Uterus (tissue), 4 donors: ENCODE data around the gene EFCC1. TPM values are rescaled to one million over a fixed set of nuclear protein-coding genes. Genes with fewer than 3 reads are reported as not detected.

Experiments
- DNase-seq, 2 donors: peaks; one replicate each; pipeline ENCODE4 v3.0.0-alpha.2; 2019 to 2020
- H3K27ac ChIP-seq, 2 donors: fragments of 200-600 bp; sonication (generic); 1 replicate in 1 of 2; 2 replicates in 1 of 2; pipeline ENCODE4 v1.5.1; 2016 to 2018
- H3K27me3 ChIP-seq, 2 donors: fragments of 200-600 bp; sonication (generic); one replicate each; pipeline ENCODE4 v1.5.1; 2018 to 2019; ENCODE audit warnings: control low read depth in 1 of 2
- H3K36me3 ChIP-seq, 2 donors: fragments of 200-600 bp; sonication (generic); one replicate each; pipeline ENCODE4 v1.5.1; 2019; ENCODE audit warnings: control low read depth in 1 of 2
- H3K4me1 ChIP-seq, 2 donors: fragments of 200-600 bp; sonication (generic); one replicate each; pipeline ENCODE4 v1.5.1; 2018 to 2019; ENCODE audit warnings: control low read depth in 1 of 2
- H3K4me3 ChIP-seq, 2 donors: fragments of 200-600 bp; sonication (generic); 1 replicate in 1 of 2; 2 replicates in 1 of 2; pipeline ENCODE4 v1.5.1; 2018 to 2019; ENCODE audit warnings: mild to moderate bottlenecking in 1 of 2
- H3K9me3 ChIP-seq, 2 donors: fragments of 200-600 bp; sonication (generic); one replicate each; pipeline ENCODE4 v1.5.1; 2019; ENCODE audit warnings: control low read depth in 1 of 2
- POLR2A ChIP-seq, 2 donors: fragments of 450-650 bp; IDR thresholded peaks; one replicate each; pipeline ENCODE4 v1.6.1; 2016; ENCODE audit warnings: antibody characterized with exemption in 2 of 2, mild to moderate bottlenecking in 1 of 2, moderate library complexity in 1 of 2
- intact Hi-C: fragments of 100-400 bp; cut with DNase I; formaldehyde crosslinking; loops from one replicate; pipeline ENCODE4 v1.15.1; 2023; ENCODE audit warnings: low total_unique reads
- total RNA-seq, 4 donors: library from RNA; depleted of rRNA in 3 of 4; stranded (reverse); fragments of >200 nt in 3 of 4; gene quantifications; one replicate each; pipeline versions ENCODE4 v1.1.0 to v1.2.4, GENCODE V29; 2014 to 2023
- TF ChIP-seq, protein P1 (sequence below), 4 experiments: fragments of 200-600 bp in 2 of 4; fragments of 450-650 bp in 2 of 4; sonication (generic) in 2 of 4; IDR thresholded peaks; one replicate each; pipeline ENCODE4 v1.5.1; 2016 to 2019; ENCODE audit warnings: antibody characterized with exemption in 4 of 4, mild to moderate bottlenecking in 2 of 4, moderate library complexity in 1 of 4
- donor health status: DM: yes; HTN: yes; CAD: no.

The EFCC1 gene
- total RNA-seq, 4 donors from 2014 or later, result 1.2 to 9.2 (median 4.5) TPM

DNA sequence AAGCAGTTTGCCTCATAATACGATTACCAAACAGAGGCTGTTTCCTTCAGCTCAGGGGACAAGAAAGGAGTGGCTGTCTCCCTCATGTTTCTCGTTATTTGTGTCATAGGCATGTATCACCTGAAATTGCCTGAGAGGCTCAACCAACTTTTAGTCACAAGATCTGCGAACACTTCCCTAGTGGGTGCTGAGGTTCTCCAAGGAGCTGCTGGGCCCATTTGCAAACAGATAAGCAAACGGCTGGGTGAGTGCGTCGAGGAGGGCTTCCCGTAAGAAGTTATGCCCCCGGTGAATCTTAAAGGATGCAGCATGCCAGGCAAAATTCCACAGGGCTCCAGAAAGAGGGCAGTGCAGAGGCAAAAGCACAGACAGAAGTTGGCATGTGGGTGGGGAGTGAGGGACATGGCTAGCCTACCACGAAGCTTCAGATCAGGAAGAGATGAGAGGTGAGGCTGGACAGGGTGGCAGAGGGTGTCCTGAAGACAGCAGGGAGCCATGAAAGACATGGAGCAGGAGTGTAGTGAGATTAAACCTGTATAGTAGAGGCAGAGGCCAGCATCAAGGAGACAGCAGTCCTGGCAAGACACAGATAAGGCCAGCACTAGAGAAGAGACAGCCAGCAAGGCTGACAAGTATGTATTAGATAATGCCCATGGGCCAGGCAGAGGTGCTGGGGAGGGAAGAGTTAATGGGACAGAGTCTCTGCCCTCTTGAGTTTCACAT, 55.5 kb downstream of the EFCC1 start:
- H3K4me3 ChIP-seq, result no peak overlapping the region
- H3K9me3 ChIP-seq, result no peaks in the 10 kb centered on the region
- no peaks in the 10 kb centered on the region for H3K36me3 ChIP-seq
- no peak overlapping the region for H3K27ac ChIP-seq
- H3K27me3 ChIP-seq, result no peaks in the 10 kb centered on the region
- no peak for DNase-seq
- intact Hi-C loops, result no loop called here
- no peak for TF ChIP-seq POLR2A (IDR thresholded peaks at IDR 0.05)
- TF ChIP-seq, protein P1, sequence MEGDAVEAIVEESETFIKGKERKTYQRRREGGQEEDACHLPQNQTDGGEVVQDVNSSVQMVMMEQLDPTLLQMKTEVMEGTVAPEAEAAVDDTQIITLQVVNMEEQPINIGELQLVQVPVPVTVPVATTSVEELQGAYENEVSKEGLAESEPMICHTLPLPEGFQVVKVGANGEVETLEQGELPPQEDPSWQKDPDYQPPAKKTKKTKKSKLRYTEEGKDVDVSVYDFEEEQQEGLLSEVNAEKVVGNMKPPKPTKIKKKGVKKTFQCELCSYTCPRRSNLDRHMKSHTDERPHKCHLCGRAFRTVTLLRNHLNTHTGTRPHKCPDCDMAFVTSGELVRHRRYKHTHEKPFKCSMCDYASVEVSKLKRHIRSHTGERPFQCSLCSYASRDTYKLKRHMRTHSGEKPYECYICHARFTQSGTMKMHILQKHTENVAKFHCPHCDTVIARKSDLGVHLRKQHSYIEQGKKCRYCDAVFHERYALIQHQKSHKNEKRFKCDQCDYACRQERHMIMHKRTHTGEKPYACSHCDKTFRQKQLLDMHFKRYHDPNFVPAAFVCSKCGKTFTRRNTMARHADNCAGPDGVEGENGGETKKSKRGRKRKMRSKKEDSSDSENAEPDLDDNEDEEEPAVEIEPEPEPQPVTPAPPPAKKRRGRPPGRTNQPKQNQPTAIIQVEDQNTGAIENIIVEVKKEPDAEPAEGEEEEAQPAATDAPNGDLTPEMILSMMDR (IDR thresholded peaks at IDR 0.05), result no peak
- peaks cover 5% of the 10 kb centered on the region in 2 donors for H3K4me1 ChIP-seq

DNA sequence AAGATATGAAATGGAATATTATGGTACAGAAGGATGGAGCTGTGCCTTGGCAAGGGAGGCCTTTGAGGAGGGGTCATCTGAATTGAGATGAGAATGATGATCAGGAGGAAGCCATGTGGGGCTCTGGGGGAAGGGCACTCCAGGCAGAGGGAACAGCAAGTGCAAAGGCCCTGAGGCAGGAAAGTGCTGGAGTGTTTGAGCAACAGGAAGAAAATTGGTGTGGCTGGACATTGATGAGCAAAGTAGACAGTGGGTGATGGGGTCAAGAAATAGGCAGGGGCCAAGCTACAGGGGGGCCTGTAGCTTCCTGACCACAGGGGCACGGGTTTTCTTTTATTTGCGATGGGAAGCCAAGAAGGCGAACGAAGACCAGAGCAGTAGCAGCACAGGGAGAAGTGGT, 56.1 kb downstream of the EFCC1 start:
- H3K36me3 ChIP-seq, result no peaks in the 10 kb centered on the region
- H3K9me3 ChIP-seq, result no peaks in the 10 kb centered on the region
- H3K4me3 ChIP-seq, result no peak overlapping the region
- intact Hi-C loops, result no loop called here
- DNase-seq, result no peak
- peaks cover 5% of the 10 kb centered on the region in 2 donors for H3K4me1 ChIP-seq
- no peaks in the 10 kb centered on the region for H3K27me3 ChIP-seq
- TF ChIP-seq, protein P1 (IDR thresholded peaks at IDR 0.05), result no peak
- no peak for TF ChIP-seq POLR2A (IDR thresholded peaks at IDR 0.05)
- H3K27ac ChIP-seq, result no peak overlapping the region

DNA sequence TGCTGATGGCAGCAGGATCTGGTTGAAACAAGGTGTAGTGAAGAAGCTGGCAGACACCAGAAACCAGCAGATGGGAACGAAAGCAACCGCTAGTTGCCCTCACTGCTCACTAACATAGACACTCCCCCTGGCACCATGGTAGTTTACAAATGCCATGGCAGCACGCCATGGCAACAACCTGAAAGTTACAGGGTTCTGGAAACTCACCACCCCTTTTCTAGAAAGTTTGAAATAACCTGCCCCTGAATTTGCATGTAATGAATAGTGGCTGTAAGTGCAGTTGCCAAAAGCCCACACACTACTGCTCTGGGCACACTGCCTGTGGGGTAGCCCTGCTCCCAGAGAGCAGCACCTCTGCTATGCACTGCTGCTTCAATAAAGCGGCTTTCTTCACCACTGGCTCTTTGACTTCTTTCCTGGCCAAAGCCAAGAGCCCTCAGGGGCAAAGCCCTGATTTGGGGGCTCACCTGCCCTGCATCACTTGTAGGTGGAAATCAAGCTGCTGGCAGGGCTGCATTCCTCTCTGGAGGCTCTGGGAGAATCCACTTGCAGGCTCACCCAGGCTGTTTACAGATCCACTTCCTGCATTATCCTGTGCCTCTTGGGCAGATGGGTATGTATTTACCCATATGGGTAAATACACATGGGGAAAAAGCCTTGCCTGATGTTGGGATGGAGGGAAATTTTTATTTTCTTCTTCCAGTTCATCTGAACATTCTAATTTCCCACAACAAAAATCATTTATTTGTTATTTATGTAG, 57.5 kb downstream of the EFCC1 start:
- Histone ChIP-seq H3K4me3 (no peak overlapping the region), H3K4me1 (no peaks in the 10 kb centered on the region), H3K27ac (peak overlapping the region in 1 of 2 donors; percentile 1), H3K27me3 (no peaks in the 10 kb centered on the region), H3K36me3 (no peaks in the 10 kb centered on the region), H3K9me3 (no peaks in the 10 kb centered on the region)
- no peak for DNase-seq
- TF ChIP-seq POLR2A (IDR thresholded peaks at IDR 0.05), result no peak
- TF ChIP-seq, protein P1 (IDR thresholded peaks at IDR 0.05), result no peak
- intact Hi-C loops, result no loop called here

DNA sequence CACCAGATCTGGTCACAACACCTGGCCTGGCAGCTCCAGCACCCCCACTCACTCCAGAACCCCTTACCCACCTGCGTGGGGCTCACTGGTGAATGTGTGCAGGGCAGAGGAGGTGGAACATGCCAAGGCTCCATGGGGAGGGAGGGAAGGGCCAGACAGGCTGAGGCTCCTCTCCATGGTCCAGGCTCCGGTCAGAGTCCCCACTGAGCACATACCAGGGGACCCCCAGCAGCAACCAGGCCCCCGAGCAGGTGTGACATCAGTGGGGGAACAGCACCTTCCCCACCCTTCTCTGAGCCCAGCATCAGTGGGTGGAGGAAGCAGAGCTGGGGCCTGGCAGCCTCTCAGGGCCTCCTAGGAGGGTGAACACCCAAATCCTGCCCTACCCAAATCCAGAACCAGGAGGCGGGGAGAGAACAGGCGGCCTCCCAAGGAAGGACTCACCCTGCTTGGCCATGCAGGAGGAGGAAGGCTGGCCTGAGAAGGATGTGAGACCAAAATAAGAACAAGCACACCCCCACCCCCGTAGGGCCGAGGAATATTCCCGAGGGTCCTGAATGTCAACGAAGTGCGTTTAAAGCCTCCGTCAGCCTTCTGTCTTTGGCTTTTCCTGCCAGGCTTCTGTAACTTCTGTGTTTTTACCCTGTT, 58.3 kb downstream of the EFCC1 start:
- Histone ChIP-seq H3K27ac (peak overlapping the region in 1 of 2 donors; percentile 25), H3K4me3 (no peak overlapping the region), H3K36me3 (no peaks in the 10 kb centered on the region), H3K9me3 (no peaks in the 10 kb centered on the region), H3K4me1 (no peaks in the 10 kb centered on the region), H3K27me3 (no peaks in the 10 kb centered on the region)
- no peak for DNase-seq
- intact Hi-C loops, result no loop called here
- TF ChIP-seq, protein P1 (IDR thresholded peaks at IDR 0.05), result no peak
- no peak for TF ChIP-seq POLR2A (IDR thresholded peaks at IDR 0.05)
